H1 (cell line): ENCODE results near the gene PLA2G4F. TPM values are rescaled to one million over a fixed set of nuclear protein-coding genes. Genes with fewer than 3 reads are reported as not detected.

Source experiments
- NRF1 ChIP-seq: IDR thresholded peaks from 2 replicates; pipeline ENCODE4 v1.6.1; 2011; ENCODE audit warnings: mild to moderate bottlenecking, low read depth, low read length, improper control_type of control experiment
- TAF7 ChIP-seq: optimal IDR thresholded peaks from 2 replicates; pipeline ENCODE3; 2011; ENCODE audit warnings: low read depth, mild to moderate bottlenecking, inconsistent platforms, low read length, moderate library complexity, borderline replicate concordance
- polyA plus RNA-seq, 7 experiments: library from polyadenylated mRNA; depleted of rRNA in 3 of 7; stranded (reverse) in 5 of 7; unstranded in 2 of 7; fragments of >200 nt in 5 of 7; fragments of 200-250 nt in 2 of 7; gene quantifications; 1 replicate in 5 of 7; 2 replicates in 1 of 7; 4 replicates in 1 of 7; pipeline versions ENCODE4 v1.2.1 to v1.2.3, GENCODE V29; 2011 to 2013; ENCODE audit warnings: missing spikeins in 2 of 7, mixed read lengths in 2 of 7
- total RNA-seq: library from RNA; stranded (reverse); fragmentation: NEBNext Ultra II Directional; extraction: Animal tissue kit (Norgen Biotek cat#: 25700); gene quantifications from 2 replicates; pipeline ENCODE4 v1.2.1, GENCODE V29; 2021

PLA2G4F gene
- total and polyA plus RNA-seq, 2 of the 8 experiments (the other 6 are each of a cell fraction or from before 2014, with no cell fraction given) = not detected

- TF ChIP-seq TAF7 = no peak
- no peak for TF ChIP-seq NRF1
These were observed 28.3 kb upstream of the PLA2G4F start (continued) for GRCh38 chr15:42184736-42185135.
